Right renal cortex interstitium (tissue), 3 donors: ENCODE measurements around the gene MYL10. TPM values are rescaled to one million over a fixed set of nuclear protein-coding genes. Genes with fewer than 3 reads are reported as not detected.

Source experiments
- DNase-seq, 3 donors: peaks; one replicate each; pipeline ENCODE4 v3.0.0-alpha.2; 2013; ENCODE audit warnings: low read depth in 3 of 3, low spot score in 2 of 3
- polyA plus RNA-seq, 3 donors: library from polyadenylated mRNA; unstranded; fragments of 120-200 nt; gene quantifications; one replicate each; pipeline ENCODE4 v1.2.1, GENCODE V29; 2013; ENCODE audit not compliant: insufficient read length in 3 of 3

MYL10 gene
- under 1 TPM; 0.21 to 0.42 (median 0.35) TPM for polyA plus RNA-seq

DNA sequence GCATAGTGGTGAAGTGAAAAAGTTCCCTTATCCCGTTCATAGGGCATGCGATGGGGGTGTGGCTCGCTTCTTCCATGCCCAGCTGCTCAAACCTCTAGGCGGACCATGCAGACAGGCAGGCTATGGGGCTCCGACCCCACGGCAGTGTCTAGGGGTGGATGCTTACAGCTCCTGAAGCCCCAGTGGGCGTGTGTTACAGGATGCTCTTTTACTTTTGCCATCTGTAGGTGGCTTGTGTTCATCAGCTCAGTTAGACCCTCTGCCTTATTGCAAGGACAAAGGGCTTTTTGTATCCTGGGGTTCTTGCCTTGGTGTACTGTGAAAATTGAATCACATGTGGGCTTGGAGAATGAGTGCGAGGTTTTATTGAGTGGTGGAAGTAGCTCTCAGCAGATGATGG, at the start of gene MYL10:
Gene MYL10, minus strand, starts transcription at position 126 of the 400 bp plus-strand sequence. CDS start 178 bp downstream, outside the sequence.
- no peak for DNase-seq

DNA sequence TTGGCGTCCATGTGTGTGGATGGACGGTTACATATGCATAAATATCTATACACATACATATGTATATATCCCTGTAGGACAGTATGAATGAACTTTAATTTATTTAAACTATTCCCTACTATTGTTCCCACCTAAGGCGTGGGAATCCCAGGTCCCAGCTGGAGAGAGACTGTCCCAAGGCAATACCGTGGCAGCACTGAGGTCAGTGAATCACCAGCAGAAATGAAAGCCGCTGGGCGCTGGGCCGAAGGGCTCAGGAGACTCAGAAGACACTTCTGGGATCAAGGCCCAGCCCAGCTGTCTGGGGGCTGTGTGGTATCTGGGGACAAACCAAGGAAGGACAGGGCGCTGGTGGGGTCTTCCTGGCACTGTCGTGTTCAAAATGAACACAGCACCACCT, 49.6 kb upstream of the MYL10 start:
- no peak for DNase-seq

DNA sequence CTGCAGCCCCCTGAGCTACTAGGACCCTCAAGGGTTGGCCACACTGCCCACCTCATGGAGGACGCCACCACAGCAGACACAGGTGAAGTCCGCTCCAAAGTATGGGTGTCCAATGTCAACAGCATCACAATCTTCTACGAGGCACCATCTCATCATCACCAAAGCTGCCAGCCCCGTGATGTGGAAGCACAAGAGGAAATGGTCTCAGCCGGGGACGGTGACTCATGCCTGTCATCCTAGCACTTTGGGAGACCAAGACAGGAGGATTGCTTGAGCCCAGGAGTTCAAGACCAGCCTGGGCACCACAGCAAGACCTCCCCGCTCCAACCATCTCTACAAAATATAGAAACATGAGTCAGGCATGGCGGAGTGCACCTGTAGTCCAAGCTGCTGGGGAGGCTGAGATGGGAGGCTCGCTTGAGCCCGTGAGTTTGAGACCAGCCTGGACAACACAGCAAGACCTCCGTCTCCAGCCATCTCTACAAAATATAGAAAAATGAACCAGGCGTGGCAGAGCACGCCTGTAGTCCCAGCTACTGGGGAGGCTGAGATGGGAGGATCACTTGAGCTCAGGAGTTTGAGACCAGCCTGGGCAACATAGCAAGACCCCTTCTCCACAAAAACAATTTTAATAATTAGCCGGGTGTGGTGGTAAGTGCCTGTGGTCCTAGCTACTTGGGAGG, 48.8 kb upstream of the MYL10 start:
- DNase-seq = no peak

- DNase-seq = no peak
Measured at GRCh38 chr7:101677391-101677790, 48.3 kb upstream of the MYL10 start.

- no peak for DNase-seq
Measured at GRCh38 chr7:101676956-101677355, 47.9 kb upstream of the MYL10 start.

- DNase-seq = no peak
Measured at GRCh38 chr7:101676062-101676598, 47.0 kb upstream of the MYL10 start.

DNA sequence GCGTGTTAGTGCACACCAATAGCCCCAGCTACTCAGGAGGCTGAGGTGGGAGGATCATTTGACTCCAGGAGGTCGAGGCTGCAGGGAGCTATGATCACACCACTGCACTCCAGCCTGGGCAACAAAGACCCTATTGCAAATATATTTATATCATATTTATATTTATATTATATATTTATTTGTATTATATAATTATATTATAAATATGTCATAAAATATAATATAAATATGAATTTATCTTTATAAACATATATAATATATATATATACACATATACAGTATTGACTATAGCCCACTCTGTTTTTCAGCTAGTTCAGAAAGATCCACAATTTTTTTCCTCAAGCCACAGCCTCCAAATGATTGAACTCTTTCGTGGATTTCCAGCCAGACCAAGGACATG, 45.3 kb upstream of the MYL10 start:
- DNase-seq = no peak

- DNase-seq = no peak
Measured at GRCh38 chr7:101673951-101674350, 44.9 kb upstream of the MYL10 start.

DNA sequence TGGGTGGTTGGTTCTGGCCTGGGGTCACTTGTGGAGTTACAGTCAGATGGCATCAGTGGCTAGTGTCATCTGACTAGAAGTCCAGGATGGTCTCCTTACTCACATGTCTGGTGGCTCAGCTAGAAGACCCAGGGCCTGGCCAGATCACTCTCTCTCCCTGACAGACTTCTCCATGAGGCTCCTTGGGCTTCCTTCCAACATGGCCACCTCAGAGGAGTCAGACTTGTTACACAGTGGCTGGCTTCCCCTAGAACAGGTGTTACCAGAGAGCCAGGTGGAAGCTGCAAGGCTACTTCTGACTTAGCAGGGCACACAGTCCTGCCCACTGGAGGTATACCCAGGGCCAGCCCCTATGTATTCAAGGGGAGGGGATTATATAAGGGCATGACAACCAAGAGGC, 44.2 kb upstream of the MYL10 start:
- no peak for DNase-seq

DNA sequence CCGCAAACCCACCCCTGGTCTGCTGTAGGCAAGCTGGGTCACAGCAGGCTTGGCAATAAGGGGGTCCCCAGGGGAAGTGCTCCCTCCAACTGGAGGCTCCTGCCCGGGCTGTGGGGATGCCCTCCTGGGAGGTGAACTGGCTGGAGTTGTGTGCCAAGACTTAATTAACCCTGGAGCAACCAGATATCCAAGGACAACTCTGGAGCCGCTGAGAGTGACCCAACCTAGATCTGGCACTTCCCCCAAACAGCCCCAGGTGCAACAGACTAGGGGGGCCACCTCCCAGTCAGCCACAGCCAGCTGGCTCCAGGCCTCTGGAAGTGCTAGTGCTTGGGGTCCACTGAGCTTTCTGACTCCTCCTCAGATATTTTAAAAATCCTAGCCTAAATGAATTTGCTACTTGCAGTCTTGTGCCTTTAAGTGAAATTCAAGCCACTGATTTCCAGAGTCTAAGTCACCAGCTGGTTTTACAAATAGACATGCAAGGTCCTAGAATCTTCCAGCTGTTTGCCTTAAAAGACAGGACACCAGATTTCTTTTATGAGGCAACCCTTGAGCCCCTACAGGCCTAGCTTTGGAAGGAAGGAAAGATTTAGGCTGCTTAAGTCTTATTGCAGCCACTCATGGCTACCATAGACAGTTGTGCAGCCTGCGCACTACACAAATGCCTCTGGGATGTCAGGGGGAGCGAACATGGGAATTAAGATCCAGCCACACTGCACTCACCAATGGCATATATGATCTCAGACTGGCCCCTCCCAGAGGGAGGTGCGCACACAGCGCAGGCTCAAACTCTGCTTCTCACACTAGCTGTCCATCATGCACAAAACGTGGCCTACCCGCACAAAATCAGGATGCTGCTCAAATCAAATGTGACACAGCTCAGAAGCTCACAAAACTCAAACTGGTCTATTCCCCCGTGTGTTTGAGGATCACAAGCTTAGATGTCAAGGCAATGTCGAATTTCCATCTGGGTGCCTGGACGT, 42.6 kb upstream of the MYL10 start:
- DNase-seq = no peak

DNA sequence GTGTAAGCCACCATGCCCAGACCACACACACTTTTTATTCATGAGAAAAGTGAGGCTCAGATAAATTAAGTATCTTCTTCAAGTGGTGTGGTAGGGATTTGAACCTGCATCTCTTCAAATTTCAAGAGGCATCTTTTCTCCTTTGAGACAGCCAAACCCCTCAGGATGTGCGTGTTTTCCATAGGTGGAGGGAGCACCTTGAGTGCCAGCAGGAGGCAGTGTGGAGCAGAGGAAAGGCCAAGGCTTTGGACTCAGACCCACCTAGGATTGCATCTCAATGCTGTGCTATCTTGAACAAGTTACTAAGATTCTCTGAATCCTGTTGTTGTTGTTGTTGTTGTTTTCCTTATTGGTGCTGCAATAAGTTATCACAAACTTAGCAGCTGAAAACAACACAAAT, 40.2 kb upstream of the MYL10 start:
- no peak for DNase-seq

GRCh38 chr7:101668726-101669125, 39.6 kb upstream of the MYL10 start:
- DNase-seq = no peak

DNA sequence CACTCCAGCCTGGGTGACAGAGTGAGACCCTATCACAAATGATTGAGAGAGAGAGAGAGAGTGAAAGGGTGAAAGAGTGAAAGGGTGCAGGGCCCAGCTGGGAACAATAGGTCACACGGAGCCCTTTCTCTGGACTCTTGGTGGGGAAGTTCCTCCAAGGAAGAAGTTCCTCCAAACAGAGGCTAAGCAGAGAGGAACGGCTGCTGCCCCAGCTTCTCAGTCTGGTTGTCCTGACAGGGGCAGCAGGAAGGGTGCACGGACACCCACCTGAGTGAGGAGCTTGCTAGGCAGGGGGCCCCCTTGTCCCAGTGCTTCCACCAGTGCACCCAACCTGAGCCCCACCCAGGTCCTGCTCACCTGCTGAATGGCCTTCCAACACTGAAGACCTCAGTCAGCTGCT, 38.8 kb upstream of the MYL10 start:
- no peak for DNase-seq

DNA sequence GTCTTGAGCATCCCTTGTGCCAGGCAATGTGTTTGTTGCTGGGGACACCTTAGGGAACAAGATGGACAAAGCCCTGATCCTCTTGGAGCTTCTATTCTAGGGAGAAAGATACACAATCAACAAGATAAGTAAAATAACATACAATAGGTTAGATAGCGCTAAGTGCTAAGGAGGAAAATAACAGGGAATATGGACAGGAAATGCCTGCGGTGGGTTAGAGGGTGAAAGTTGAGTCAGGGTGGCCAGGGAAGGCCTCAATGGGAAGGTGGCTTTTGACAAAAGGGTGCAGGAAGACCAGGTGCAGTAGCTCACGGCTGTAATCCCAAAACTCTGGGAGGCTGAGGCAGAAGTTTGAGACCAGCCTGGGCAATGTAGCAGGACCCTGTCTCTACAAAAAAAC, 38.3 kb upstream of the MYL10 start:
- no peak for DNase-seq

DNA sequence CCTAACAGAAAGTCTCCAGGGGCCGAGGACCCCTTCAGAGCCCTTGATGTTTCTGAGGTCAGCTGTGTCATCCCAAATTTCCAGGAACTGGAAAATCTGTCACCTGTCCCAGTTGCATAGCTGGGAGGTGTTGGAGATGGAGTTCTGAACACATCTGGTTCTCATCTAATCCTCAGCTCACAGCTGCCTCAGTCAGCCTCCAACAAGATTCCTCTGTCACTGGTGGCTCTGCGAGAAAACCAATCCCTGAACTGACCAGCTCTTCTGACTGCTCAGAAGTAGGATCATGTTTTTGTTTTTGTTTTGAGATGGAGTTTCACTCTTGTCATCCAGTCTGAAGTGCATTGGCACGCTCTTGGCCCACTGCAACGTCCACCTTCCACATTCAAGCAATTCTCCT, 37.6 kb upstream of the MYL10 start:
- DNase-seq = no peak

GRCh38 chr7:101666293-101666692, 37.2 kb upstream of the MYL10 start:
- DNase-seq = no peak

DNA sequence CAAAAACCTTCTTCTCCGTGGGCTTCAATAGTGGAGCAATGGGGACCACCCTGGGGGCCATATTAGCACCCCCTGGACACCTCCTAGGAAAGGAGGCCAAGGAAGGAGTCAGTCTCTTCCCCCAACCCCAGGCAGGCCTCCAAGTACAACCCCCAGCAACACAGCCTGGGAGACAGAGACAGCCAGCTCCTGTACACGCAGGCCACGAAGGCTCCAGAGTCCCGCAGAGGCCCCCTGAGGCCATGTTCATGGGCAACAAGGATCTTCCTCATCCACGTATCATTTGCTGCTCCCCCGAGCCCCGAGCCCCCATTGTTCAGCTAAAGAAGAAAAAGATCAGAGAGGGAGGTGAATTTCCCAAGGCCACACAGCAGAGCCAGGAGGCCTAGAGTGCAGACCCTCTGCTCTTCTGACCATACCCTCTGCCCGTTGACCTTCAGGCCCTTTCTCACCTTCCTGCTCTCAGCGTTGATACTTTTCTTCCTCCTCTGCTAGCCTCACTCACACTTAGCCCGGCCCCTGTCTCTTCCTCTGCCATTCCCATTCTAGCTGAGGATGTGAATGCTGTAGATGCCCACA, 35.9 kb upstream of the MYL10 start:
- DNase-seq = no peak

- DNase-seq = no peak
Measured at GRCh38 chr7:101664436-101664835, 35.3 kb upstream of the MYL10 start.

DNA sequence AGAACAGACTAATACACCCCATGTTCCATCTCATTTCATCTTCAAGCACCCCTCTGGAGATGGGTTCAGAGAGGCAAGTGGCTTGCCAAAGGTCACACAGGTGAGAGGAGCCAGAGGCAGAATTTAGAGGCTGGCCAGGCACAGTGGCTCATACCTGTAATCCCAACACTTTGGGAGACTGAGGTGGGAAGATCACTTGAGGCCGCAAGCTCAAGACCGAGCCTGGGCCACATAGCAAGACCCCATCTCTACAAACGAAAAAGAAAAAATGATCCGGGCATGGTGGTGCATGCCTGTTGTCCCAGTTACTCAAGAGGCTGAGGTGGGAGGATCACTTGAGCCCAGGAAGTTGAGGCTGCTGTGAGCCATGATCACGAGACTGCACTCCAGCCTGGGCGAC, 34.7 kb upstream of the MYL10 start:
- DNase-seq = no peak

- no peak for DNase-seq
Measured at GRCh38 chr7:101662447-101662998, 33.4 kb upstream of the MYL10 start.

GRCh38 chr7:101659706-101660105, 30.6 kb upstream of the MYL10 start:
- no peak for DNase-seq
